H9 (cell line): ENCODE data around the gene TAF5L. TPM values are rescaled to one million over a fixed set of nuclear protein-coding genes. Genes with fewer than 3 reads are reported as not detected.

Experiments used
- DNase-seq: peaks from one replicate; pipeline ENCODE4 v3.0.0-alpha.2; 2017
- H2AFZ ChIP-seq: one replicate; pipeline ENCODE4 v1.6.1; 2013; ENCODE audit warnings: mild to moderate bottlenecking, low read length, control low read depth, moderate library complexity
- H2AK5ac ChIP-seq: 2 replicates; pipeline ENCODE4 v1.6.1; 2013; ENCODE audit warnings: low read length, control low read depth, mixed read lengths; ENCODE audit not compliant: insufficient read length
- H2BK120ac ChIP-seq: one replicate; pipeline ENCODE4 v1.6.1; 2013; ENCODE audit warnings: low read depth, mild to moderate bottlenecking, low read length, control low read depth, inconsistent platforms; ENCODE audit not compliant: poor library complexity, severe bottlenecking
- H2BK12ac ChIP-seq: 2 replicates; pipeline ENCODE4 v1.6.1; 2013; ENCODE audit warnings: low read length, control low read depth, mixed read lengths, low read depth; ENCODE audit not compliant: insufficient read length
- H2BK15ac ChIP-seq: 2 replicates; pipeline ENCODE4 v1.6.1; 2013; ENCODE audit warnings: low read depth, low read length, control low read depth
- H2BK20ac ChIP-seq: one replicate; pipeline ENCODE4 v1.6.1; 2013; ENCODE audit warnings: low read depth, mild to moderate bottlenecking, low read length, control low read depth, inconsistent platforms; ENCODE audit not compliant: poor library complexity, severe bottlenecking
- H2BK5ac ChIP-seq: 2 replicates; pipeline ENCODE4 v1.6.1; 2013; ENCODE audit warnings: low read length, control low read depth, mixed read lengths; ENCODE audit not compliant: insufficient read length
- H3K14ac ChIP-seq: 2 replicates; pipeline ENCODE4 v1.6.1; 2013; ENCODE audit warnings: low read length, control low read depth; ENCODE audit not compliant: insufficient read depth
- H3K18ac ChIP-seq: 2 replicates; pipeline ENCODE4 v1.6.1; 2013; ENCODE audit warnings: low read depth, mild to moderate bottlenecking, mixed read lengths, low read length, control low read depth; ENCODE audit not compliant: insufficient read length
- H3K23ac ChIP-seq: 2 replicates; pipeline ENCODE4 v1.6.1; 2013; ENCODE audit warnings: low read length, control low read depth, mixed read lengths, low read depth; ENCODE audit not compliant: insufficient read length
- H3K23me2 ChIP-seq: 2 replicates; pipeline ENCODE4 v1.6.1; 2013; ENCODE audit warnings: low read depth, mild to moderate bottlenecking, mixed read lengths, low read length, control low read depth; ENCODE audit not compliant: insufficient read length, poor library complexity, severe bottlenecking
- H3K27ac ChIP-seq: 2 replicates; pipeline ENCODE4 v1.5.1; 2013; ENCODE audit warnings: low read length, control low read depth, mixed read lengths, low read depth; ENCODE audit not compliant: insufficient read length
- H3K27me3 ChIP-seq: 2 replicates; pipeline ENCODE4 v1.6.1; 2013; ENCODE audit warnings: low read length, control low read depth, inconsistent platforms; ENCODE audit not compliant: insufficient read depth
- H3K4ac ChIP-seq: 2 replicates; pipeline ENCODE4 v1.6.1; 2013; ENCODE audit warnings: low read depth, mild to moderate bottlenecking, control low read depth, inconsistent platforms, low read length, moderate library complexity
- H3K4me1 ChIP-seq: 2 replicates; pipeline ENCODE4 v1.6.1; 2013; ENCODE audit warnings: low read length, control low read depth, inconsistent platforms; ENCODE audit not compliant: insufficient read depth
- H3K4me2 ChIP-seq: 2 replicates; pipeline ENCODE4 v1.6.1; 2013; ENCODE audit warnings: low read length, control low read depth, mixed read lengths; ENCODE audit not compliant: insufficient read length, insufficient read depth
- H3K56ac ChIP-seq: 2 replicates; pipeline ENCODE4 v1.6.1; 2013; ENCODE audit warnings: low read depth, mild to moderate bottlenecking, mixed read lengths, low read length, control low read depth; ENCODE audit not compliant: insufficient read length
- H3K79me1 ChIP-seq: 2 replicates; pipeline ENCODE4 v1.6.1; 2013; ENCODE audit warnings: low read depth, mild to moderate bottlenecking, moderate library complexity, low read length, control low read depth, inconsistent platforms; ENCODE audit not compliant: insufficient read depth, poor library complexity, severe bottlenecking
- H3K79me2 ChIP-seq: 2 replicates; pipeline ENCODE4 v1.6.1; 2013; ENCODE audit warnings: low read length, control low read depth, inconsistent platforms; ENCODE audit not compliant: insufficient read depth
- H3K9ac ChIP-seq: 2 replicates; pipeline ENCODE4 v1.6.1; 2013; ENCODE audit warnings: low read length, control low read depth, mixed read lengths; ENCODE audit not compliant: insufficient read length; ENCODE audit errors: extremely low read depth
- H3K9me3 ChIP-seq: one replicate; pipeline ENCODE4 v1.6.1; 2013; ENCODE audit warnings: low read depth, low read length, inconsistent platforms; ENCODE audit not compliant: control insufficient read depth
- H3T11ph ChIP-seq: one replicate; pipeline ENCODE4 v1.6.1; 2013; ENCODE audit warnings: mild to moderate bottlenecking, low read length, control low read depth, inconsistent platforms
- H4K20me1 ChIP-seq: one replicate; pipeline ENCODE4 v1.6.1; 2013; ENCODE audit not compliant: control insufficient read depth, insufficient read length, insufficient read depth
- H4K5ac ChIP-seq: 2 replicates; pipeline ENCODE4 v1.6.1; 2013; ENCODE audit warnings: low read depth, mild to moderate bottlenecking, mixed read lengths, low read length, control low read depth; ENCODE audit not compliant: insufficient read length
- H4K8ac ChIP-seq: replicated peaks from 2 replicates; pipeline ENCODE4 v1.6.1; 2013; ENCODE audit warnings: low read length, control low read depth, mixed read lengths, low read depth; ENCODE audit not compliant: insufficient read length
- H4K91ac ChIP-seq: 2 replicates; pipeline ENCODE4 v1.6.1; 2013; ENCODE audit warnings: low read depth, mild to moderate bottlenecking, moderate library complexity, mixed read lengths, low read length, control low read depth; ENCODE audit not compliant: insufficient read length
- H3K27ac Mint-ChIP-seq, 3 experiments: 2 replicates in 2 of 3; 3 replicates in 1 of 3; pipeline ENCODE4 v1.8.0; 2020 to 2021; ENCODE audit warnings: mixed read lengths in 3 of 3, mild to moderate bottlenecking in 1 of 3, moderate library complexity in 1 of 3
- H3K27me3 Mint-ChIP-seq: 2 replicates; pipeline ENCODE4 v1.8.0; 2021; ENCODE audit warnings: low read depth, mild to moderate bottlenecking, moderate library complexity, mixed read lengths
- H3K36me3 Mint-ChIP-seq, 3 experiments: 2 replicates in 2 of 3; 3 replicates in 1 of 3; pipeline ENCODE4 v1.8.0; 2020 to 2021; ENCODE audit warnings: low read depth in 3 of 3, mixed read lengths in 3 of 3; ENCODE audit not compliant: insufficient read depth in 1 of 3
- H3K4me1 Mint-ChIP-seq, 2 experiments: 2 replicates each; pipeline ENCODE4 v1.8.0; 2020; ENCODE audit warnings: mixed read lengths in 2 of 2
- H3K4me3 Mint-ChIP-seq, 2 experiments: 2 replicates in 1 of 2; 3 replicates in 1 of 2; pipeline ENCODE4 v1.8.0; 2020 to 2021; ENCODE audit warnings: mild to moderate bottlenecking in 2 of 2, mixed read lengths in 2 of 2, moderate library complexity in 1 of 2
- H3K9me3 Mint-ChIP-seq, 2 experiments: 2 replicates in 1 of 2; 3 replicates in 1 of 2; pipeline ENCODE4 v1.8.0; 2020; ENCODE audit warnings: mild to moderate bottlenecking in 2 of 2, mixed read lengths in 2 of 2, moderate library complexity in 1 of 2
- WGBS: extraction: QIAGEN DNeasy Blood & Tissue Kit; methylation state at CpG from one replicate; pipeline ENCODE4 v1.1.7; 2013; ENCODE audit warnings: missing lambda C conversion rate, low lambda C conversion rate, mixed read lengths; ENCODE audit not compliant: insufficient read length; ENCODE audit errors: extremely low coverage; 5-methylcytosine and 5-hydroxymethylcytosine counted together
- total RNA-seq: library from RNA; stranded (reverse); gene quantifications from 2 replicates; pipeline ENCODE4 v1.2.1, GENCODE V29; 2021
- TF ChIP-seq, protein P1 (sequence below): fragments of 200-600 bp; sonication (generic); conservative IDR thresholded peaks from 3 replicates; pipeline ENCODE4 v1.8.0; 2021; ENCODE audit warnings: antibody characterized with exemption, mild to moderate bottlenecking

The TAF5L gene
- total RNA-seq, 1 experiment from 2014 or later = 30.3 TPM

DNA sequence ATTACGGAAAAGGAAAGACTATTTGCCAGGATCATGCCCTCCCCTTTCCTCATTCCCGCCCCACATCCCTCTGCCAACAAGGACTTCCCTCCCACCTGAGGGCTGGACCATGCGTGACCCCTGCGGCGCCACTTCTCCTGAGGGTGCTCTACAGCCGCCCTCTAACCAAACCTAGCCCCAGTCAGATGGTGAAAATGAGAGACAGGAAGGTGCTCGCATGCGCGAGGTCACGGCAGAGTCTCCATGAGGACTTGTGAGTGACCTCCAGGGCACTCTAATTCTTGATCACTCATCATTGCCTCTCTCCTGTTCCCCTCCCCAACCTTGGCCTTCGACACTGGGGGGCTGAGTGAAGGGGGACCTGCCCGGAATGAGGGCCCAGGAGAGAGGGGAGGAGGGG, 32.1 kb downstream of the TAF5L start:
- no peak overlapping the region for H3K23ac ChIP-seq
- H2BK12ac ChIP-seq = no peak overlapping the region
- H3K27me3 ChIP-seq = no peaks in the 10 kb centered on the region
- peaks cover 3 to 29% (median 19%) of the 10 kb centered on the region in 3 experiments; a peak in 6 of 7 replicates for H3K36me3 Mint-ChIP-seq
- H2BK120ac ChIP-seq = no peak overlapping the region
- H3K4me3 Mint-ChIP-seq = no peak overlapping the region
- no peak overlapping the region for H3K14ac ChIP-seq
- TF ChIP-seq, protein P1, sequence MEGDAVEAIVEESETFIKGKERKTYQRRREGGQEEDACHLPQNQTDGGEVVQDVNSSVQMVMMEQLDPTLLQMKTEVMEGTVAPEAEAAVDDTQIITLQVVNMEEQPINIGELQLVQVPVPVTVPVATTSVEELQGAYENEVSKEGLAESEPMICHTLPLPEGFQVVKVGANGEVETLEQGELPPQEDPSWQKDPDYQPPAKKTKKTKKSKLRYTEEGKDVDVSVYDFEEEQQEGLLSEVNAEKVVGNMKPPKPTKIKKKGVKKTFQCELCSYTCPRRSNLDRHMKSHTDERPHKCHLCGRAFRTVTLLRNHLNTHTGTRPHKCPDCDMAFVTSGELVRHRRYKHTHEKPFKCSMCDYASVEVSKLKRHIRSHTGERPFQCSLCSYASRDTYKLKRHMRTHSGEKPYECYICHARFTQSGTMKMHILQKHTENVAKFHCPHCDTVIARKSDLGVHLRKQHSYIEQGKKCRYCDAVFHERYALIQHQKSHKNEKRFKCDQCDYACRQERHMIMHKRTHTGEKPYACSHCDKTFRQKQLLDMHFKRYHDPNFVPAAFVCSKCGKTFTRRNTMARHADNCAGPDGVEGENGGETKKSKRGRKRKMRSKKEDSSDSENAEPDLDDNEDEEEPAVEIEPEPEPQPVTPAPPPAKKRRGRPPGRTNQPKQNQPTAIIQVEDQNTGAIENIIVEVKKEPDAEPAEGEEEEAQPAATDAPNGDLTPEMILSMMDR = no peak
- no peak overlapping the region for H3K56ac ChIP-seq
- no CpG with 5 or more reads among the region's 12 CpGs for WGBS
- H3K4ac ChIP-seq = no peak overlapping the region
- H2AK5ac ChIP-seq = no peak overlapping the region
- no peak overlapping the region for H3T11ph ChIP-seq
- no peaks in the 10 kb centered on the region for H3K9me3 Mint-ChIP-seq
- no peak overlapping the region for H3K9ac ChIP-seq
- DNase-seq = no peak
- H4K8ac ChIP-seq = no peak overlapping the region
- H3K79me1 ChIP-seq = no peaks in the 10 kb centered on the region
- H4K20me1 ChIP-seq = no peaks in the 10 kb centered on the region
- no peak overlapping the region for H3K18ac ChIP-seq
- no peak overlapping the region for H2BK15ac ChIP-seq
- H3K4me2 ChIP-seq = no peak overlapping the region
- H2BK20ac ChIP-seq = no peak overlapping the region
- no peaks in the 10 kb centered on the region for H3K79me2 ChIP-seq
- no peaks in the 10 kb centered on the region for H3K4me1 Mint-ChIP-seq
- H4K91ac ChIP-seq = no peak overlapping the region
- H3K27ac ChIP-seq = no peak overlapping the region
- H3K27ac Mint-ChIP-seq = peak overlapping the region in 1 of 3 experiments; percentile 66; a peak in 2 of 7 replicates
- H3K4me1 ChIP-seq = no peaks in the 10 kb centered on the region
- H3K9me3 ChIP-seq = no peaks in the 10 kb centered on the region
- no peaks in the 10 kb centered on the region for H3K23me2 ChIP-seq
- no peak overlapping the region for H2AFZ ChIP-seq
- H4K5ac ChIP-seq = no peak overlapping the region
- no peak overlapping the region for H2BK5ac ChIP-seq
- no peaks in the 10 kb centered on the region for H3K27me3 Mint-ChIP-seq
